GM23338 (cell line): ENCODE measurements around the gene ZCCHC14. TPM values are rescaled to one million over a fixed set of nuclear protein-coding genes. Genes with fewer than 3 reads are reported as not detected.

Experiments used
- ATAC-seq: fragments of 200-7000 bp; cut with Tn5 transposase; 3 replicates; pipeline ENCODE4 v1.9.1; 2020
- DNase-seq: peaks from one replicate; pipeline ENCODE4 v3.0.0-alpha.2; 2015; ENCODE audit warnings: low spot score
- H2AFZ ChIP-seq: fragments of 200-600 bp; sonication (generic); 2 replicates; pipeline ENCODE4 v1.8.0; 2016; ENCODE audit warnings: antibody characterized with exemption, mild to moderate bottlenecking, moderate library complexity
- H3F3A ChIP-seq: fragments of 200-600 bp; sonication (generic); replicated peaks from 2 replicates; pipeline ENCODE4 v1.8.0; 2017; ENCODE audit warnings: antibody characterized with exemption, mixed run types, low read depth
- H3K27ac ChIP-seq: fragments of 200-600 bp; sonication (generic); 2 replicates; pipeline ENCODE4 v1.6.1; 2016; ENCODE audit warnings: low read depth
- H3K27me3 ChIP-seq: fragments of 200-600 bp; sonication (generic); 2 replicates; pipeline ENCODE4 v1.8.0; 2016; ENCODE audit warnings: mild to moderate bottlenecking, mixed run types, moderate library complexity; ENCODE audit not compliant: insufficient read depth
- H3K36me3 ChIP-seq: fragments of 200-600 bp; sonication (generic); 2 replicates; pipeline ENCODE4 v1.8.0; 2016; ENCODE audit warnings: mild to moderate bottlenecking; ENCODE audit not compliant: insufficient read depth
- H3K4me1 ChIP-seq: fragments of 200-600 bp; sonication (generic); 2 replicates; pipeline ENCODE4 v1.8.0; 2016; ENCODE audit warnings: mild to moderate bottlenecking, moderate library complexity; ENCODE audit not compliant: insufficient read depth
- H3K4me2 ChIP-seq: fragments of 200-600 bp; sonication (generic); 2 replicates; pipeline ENCODE4 v1.7.1; 2017; ENCODE audit warnings: mixed run types
- H3K4me3 ChIP-seq: fragments of 200-600 bp; sonication (generic); 2 replicates; pipeline ENCODE4 v1.6.1; 2016; ENCODE audit warnings: mixed run types
- H3K79me2 ChIP-seq: fragments of 200-600 bp; sonication (generic); replicated peaks from 2 replicates; pipeline ENCODE4 v1.8.0; 2017; ENCODE audit warnings: mild to moderate bottlenecking; ENCODE audit not compliant: insufficient read depth
- H3K9me2 ChIP-seq: fragments of 200-600 bp; sonication (generic); 2 replicates; pipeline ENCODE4 v1.8.0; 2017; ENCODE audit not compliant: insufficient read depth
- H4K20me1 ChIP-seq: fragments of 200-600 bp; sonication (generic); replicated peaks from 2 replicates; pipeline ENCODE4 v1.8.0; 2017; ENCODE audit warnings: mild to moderate bottlenecking; ENCODE audit not compliant: insufficient read depth
- H3K27ac Mint-ChIP-seq: 2 replicates; pipeline ENCODE4 v1.8.0; 2020; ENCODE audit warnings: inconsistent platforms, mild to moderate bottlenecking, moderate library complexity, mixed read lengths
- H3K27me3 Mint-ChIP-seq: 3 replicates; pipeline ENCODE4 v1.8.0; 2022; ENCODE audit warnings: low read depth, mild to moderate bottlenecking, moderate library complexity, mixed read lengths, inconsistent platforms; ENCODE audit not compliant: insufficient read depth, poor library complexity
- H3K36me3 Mint-ChIP-seq: 3 replicates; pipeline ENCODE4 v1.8.0; 2021; ENCODE audit warnings: low read depth, mild to moderate bottlenecking, inconsistent platforms, moderate library complexity, mixed read lengths
- H3K4me1 Mint-ChIP-seq: 3 replicates; pipeline ENCODE4 v1.8.0; 2020; ENCODE audit warnings: mild to moderate bottlenecking, inconsistent platforms, mixed read lengths
- H3K4me3 Mint-ChIP-seq: 3 replicates; pipeline ENCODE4 v1.8.0; 2021; ENCODE audit warnings: moderate library complexity, mild to moderate bottlenecking, inconsistent platforms, mixed read lengths
- H3K9me3 Mint-ChIP-seq: 3 replicates; pipeline ENCODE4 v1.8.0; 2020; ENCODE audit warnings: moderate library complexity, mild to moderate bottlenecking, inconsistent platforms, mixed read lengths
- CREB1 ChIP-seq: fragments of 250-450 bp; sonication (Bioruptor Pico); IDR thresholded peaks from 2 replicates; pipeline ENCODE4 v1.5.0; 2020; ENCODE audit warnings: low read depth, mild to moderate bottlenecking, moderate library complexity
- EZH2 ChIP-seq: fragments of 200-600 bp; sonication (generic); IDR thresholded peaks from one replicate; pipeline ENCODE4 v1.8.0; 2017; ENCODE audit warnings: antibody characterized with exemption, mild to moderate bottlenecking, low read depth; ENCODE audit not compliant: unreplicated experiment
- JUNB ChIP-seq: IDR thresholded peaks from one replicate; pipeline ENCODE4 v1.6.1; 2016; ENCODE audit warnings: antibody characterized with exemption; ENCODE audit not compliant: unreplicated experiment
- NANOG ChIP-seq: IDR thresholded peaks from 2 replicates; pipeline ENCODE4 v1.6.1; 2016; ENCODE audit warnings: antibody characterized with exemption, borderline replicate concordance
- POLR2AphosphoS5 ChIP-seq: IDR thresholded peaks from 2 replicates; pipeline ENCODE4 v1.6.1; 2016; ENCODE audit warnings: antibody characterized with exemption, low read depth
- STAT1 ChIP-seq: IDR thresholded peaks from one replicate; pipeline ENCODE4 v1.6.1; 2016; ENCODE audit warnings: antibody characterized with exemption; ENCODE audit not compliant: unreplicated experiment
- ZNF331 ChIP-seq: fragments of 250-450 bp; sonication (Bioruptor Pico); IDR thresholded peaks from 2 replicates; pipeline ENCODE4 v1.5.0; 2020; ENCODE audit warnings: low read depth, mild to moderate bottlenecking, moderate library complexity
- ZNF462 ChIP-seq: fragments of 250-450 bp; sonication (Bioruptor Pico); IDR thresholded peaks from 2 replicates; pipeline ENCODE4 v1.5.0; 2020; ENCODE audit warnings: mild to moderate bottlenecking, moderate library complexity
- polyA plus RNA-seq: library from polyadenylated mRNA; unstranded; fragments of >200 nt; fragmentation: Nextera tagmentation; extraction: Ambion mirVana; gene quantifications from 2 replicates; pipeline ENCODE4 v1.2.1, GENCODE V29; 2016
- total RNA-seq: library from RNA; depleted of rRNA; stranded (reverse); fragments of >200 nt; shearing (Covaris generic); gene quantifications from 2 replicates; pipeline ENCODE4 v1.2.3, GENCODE V29; 2014
- TF ChIP-seq, protein P1 (sequence below): IDR thresholded peaks from one replicate; pipeline ENCODE4 v1.6.1; 2018; ENCODE audit warnings: antibody characterized with exemption; ENCODE audit not compliant: unreplicated experiment
- TF ChIP-seq, protein P2 (sequence below), 2 experiments: fragments of 200-600 bp in 1 of 2; sonication (generic) in 1 of 2; conservative IDR thresholded peaks; 2 replicates each; pipeline versions ENCODE4 v1.5.1 to v1.6.1; 2016 to 2017; ENCODE audit warnings: antibody characterized with exemption in 2 of 2, low read depth in 2 of 2, mild to moderate bottlenecking in 2 of 2, moderate library complexity in 1 of 2

Gene ZCCHC14
- total and polyA plus RNA-seq, 2 experiments from 2014 or later, result 6.8 to 22.4 TPM

- TF ChIP-seq ZNF462, result no peak
- no peak for TF ChIP-seq NANOG
- TF ChIP-seq POLR2AphosphoS5, result no peak
- TF ChIP-seq ZNF331 (CRISPR knock-in tag), result no peak
- TF ChIP-seq EZH2, result no peak
These were observed 74.2 kb downstream of the ZCCHC14 start (continued) for GRCh38 chr16:87418644-87419043.

DNA sequence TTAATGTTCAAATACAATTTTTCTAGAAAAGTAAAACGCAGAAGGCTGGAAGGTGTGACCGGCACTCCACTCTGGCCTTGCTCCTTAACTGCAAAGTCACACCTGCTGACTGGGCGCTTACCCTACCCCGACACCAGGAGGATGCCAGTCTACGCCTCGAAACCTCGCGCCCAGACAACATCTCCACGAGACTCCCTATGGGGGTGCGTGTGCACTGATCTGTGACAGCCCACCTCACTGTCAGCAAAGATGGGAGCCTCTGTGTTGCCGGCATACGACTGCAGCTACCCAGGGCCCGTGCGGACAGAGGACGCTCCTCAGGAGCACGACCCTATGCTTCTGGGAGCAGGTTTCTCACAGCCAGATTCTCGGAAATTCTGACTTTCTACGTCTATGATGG, 74.6 kb downstream of the ZCCHC14 start:
- peaks cover 12% of the 10 kb centered on the region for H3K4me1 Mint-ChIP-seq
- H3K79me2 ChIP-seq, result no peaks in the 10 kb centered on the region
- H3K27ac ChIP-seq, result no peak overlapping the region
- peaks cover 7% of the 10 kb centered on the region; the same call in 1 of the 2 replicates for H4K20me1 ChIP-seq
- no peak for DNase-seq
- no peaks in the 10 kb centered on the region for H3K27me3 ChIP-seq
- H3K4me3 ChIP-seq, result no peak overlapping the region
- no peak overlapping the region for H3K4me2 ChIP-seq
- peak overlapping the region; percentile 69; the same call in 1 of the 2 replicates for H3K27ac Mint-ChIP-seq
- H3K36me3 ChIP-seq, result no peaks in the 10 kb centered on the region; the same call in 1 of the 2 replicates
- H3K4me3 Mint-ChIP-seq, result no peak overlapping the region
- peaks cover 9% of the 10 kb centered on the region for H3K27me3 Mint-ChIP-seq
- H3K36me3 Mint-ChIP-seq, result peaks cover 55% of the 10 kb centered on the region
- peaks cover 7% of the 10 kb centered on the region for H3K4me1 ChIP-seq
- ATAC-seq, result no peak
- no peaks in the 10 kb centered on the region for H3F3A ChIP-seq
- H3K9me2 ChIP-seq, result no peaks in the 10 kb centered on the region
- H3K9me3 Mint-ChIP-seq, result no peaks in the 10 kb centered on the region
- H2AFZ ChIP-seq, result no peak overlapping the region
- no peak for TF ChIP-seq STAT1
- TF ChIP-seq, protein P1, sequence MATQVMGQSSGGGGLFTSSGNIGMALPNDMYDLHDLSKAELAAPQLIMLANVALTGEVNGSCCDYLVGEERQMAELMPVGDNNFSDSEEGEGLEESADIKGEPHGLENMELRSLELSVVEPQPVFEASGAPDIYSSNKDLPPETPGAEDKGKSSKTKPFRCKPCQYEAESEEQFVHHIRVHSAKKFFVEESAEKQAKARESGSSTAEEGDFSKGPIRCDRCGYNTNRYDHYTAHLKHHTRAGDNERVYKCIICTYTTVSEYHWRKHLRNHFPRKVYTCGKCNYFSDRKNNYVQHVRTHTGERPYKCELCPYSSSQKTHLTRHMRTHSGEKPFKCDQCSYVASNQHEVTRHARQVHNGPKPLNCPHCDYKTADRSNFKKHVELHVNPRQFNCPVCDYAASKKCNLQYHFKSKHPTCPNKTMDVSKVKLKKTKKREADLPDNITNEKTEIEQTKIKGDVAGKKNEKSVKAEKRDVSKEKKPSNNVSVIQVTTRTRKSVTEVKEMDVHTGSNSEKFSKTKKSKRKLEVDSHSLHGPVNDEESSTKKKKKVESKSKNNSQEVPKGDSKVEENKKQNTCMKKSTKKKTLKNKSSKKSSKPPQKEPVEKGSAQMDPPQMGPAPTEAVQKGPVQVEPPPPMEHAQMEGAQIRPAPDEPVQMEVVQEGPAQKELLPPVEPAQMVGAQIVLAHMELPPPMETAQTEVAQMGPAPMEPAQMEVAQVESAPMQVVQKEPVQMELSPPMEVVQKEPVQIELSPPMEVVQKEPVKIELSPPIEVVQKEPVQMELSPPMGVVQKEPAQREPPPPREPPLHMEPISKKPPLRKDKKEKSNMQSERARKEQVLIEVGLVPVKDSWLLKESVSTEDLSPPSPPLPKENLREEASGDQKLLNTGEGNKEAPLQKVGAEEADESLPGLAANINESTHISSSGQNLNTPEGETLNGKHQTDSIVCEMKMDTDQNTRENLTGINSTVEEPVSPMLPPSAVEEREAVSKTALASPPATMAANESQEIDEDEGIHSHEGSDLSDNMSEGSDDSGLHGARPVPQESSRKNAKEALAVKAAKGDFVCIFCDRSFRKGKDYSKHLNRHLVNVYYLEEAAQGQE, result no peak
- TF ChIP-seq NANOG, result no peak
- TF ChIP-seq, protein P2, sequence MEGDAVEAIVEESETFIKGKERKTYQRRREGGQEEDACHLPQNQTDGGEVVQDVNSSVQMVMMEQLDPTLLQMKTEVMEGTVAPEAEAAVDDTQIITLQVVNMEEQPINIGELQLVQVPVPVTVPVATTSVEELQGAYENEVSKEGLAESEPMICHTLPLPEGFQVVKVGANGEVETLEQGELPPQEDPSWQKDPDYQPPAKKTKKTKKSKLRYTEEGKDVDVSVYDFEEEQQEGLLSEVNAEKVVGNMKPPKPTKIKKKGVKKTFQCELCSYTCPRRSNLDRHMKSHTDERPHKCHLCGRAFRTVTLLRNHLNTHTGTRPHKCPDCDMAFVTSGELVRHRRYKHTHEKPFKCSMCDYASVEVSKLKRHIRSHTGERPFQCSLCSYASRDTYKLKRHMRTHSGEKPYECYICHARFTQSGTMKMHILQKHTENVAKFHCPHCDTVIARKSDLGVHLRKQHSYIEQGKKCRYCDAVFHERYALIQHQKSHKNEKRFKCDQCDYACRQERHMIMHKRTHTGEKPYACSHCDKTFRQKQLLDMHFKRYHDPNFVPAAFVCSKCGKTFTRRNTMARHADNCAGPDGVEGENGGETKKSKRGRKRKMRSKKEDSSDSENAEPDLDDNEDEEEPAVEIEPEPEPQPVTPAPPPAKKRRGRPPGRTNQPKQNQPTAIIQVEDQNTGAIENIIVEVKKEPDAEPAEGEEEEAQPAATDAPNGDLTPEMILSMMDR (conservative IDR thresholded peaks at IDR 0.05; ENCODE audit: low read depth in 2 of 2), result no peak
- TF ChIP-seq POLR2AphosphoS5, result no peak
- no peak for TF ChIP-seq JUNB
- no peak for TF ChIP-seq CREB1
- no peak for TF ChIP-seq ZNF331 (CRISPR knock-in tag)
